GM23338 (cell line): ENCODE data around the gene PXDN. TPM values are rescaled to one million over a fixed set of nuclear protein-coding genes. Genes with fewer than 3 reads are reported as not detected.

Source experiments
- ATAC-seq: fragments of 200-7000 bp; cut with Tn5 transposase; 3 replicates; pipeline ENCODE4 v1.9.1; 2020
- DNase-seq: peaks from one replicate; pipeline ENCODE4 v3.0.0-alpha.2; 2015; ENCODE audit warnings: low spot score
- H2AFZ ChIP-seq: fragments of 200-600 bp; sonication (generic); 2 replicates; pipeline ENCODE4 v1.8.0; 2016; ENCODE audit warnings: antibody characterized with exemption, mild to moderate bottlenecking, moderate library complexity
- H3F3A ChIP-seq: fragments of 200-600 bp; sonication (generic); replicated peaks from 2 replicates; pipeline ENCODE4 v1.8.0; 2017; ENCODE audit warnings: antibody characterized with exemption, mixed run types, low read depth
- H3K27ac ChIP-seq: fragments of 200-600 bp; sonication (generic); 2 replicates; pipeline ENCODE4 v1.6.1; 2016; ENCODE audit warnings: low read depth
- H3K27me3 ChIP-seq: fragments of 200-600 bp; sonication (generic); 2 replicates; pipeline ENCODE4 v1.8.0; 2016; ENCODE audit warnings: mild to moderate bottlenecking, mixed run types, moderate library complexity; ENCODE audit not compliant: insufficient read depth
- H3K36me3 ChIP-seq: fragments of 200-600 bp; sonication (generic); 2 replicates; pipeline ENCODE4 v1.8.0; 2016; ENCODE audit warnings: mild to moderate bottlenecking; ENCODE audit not compliant: insufficient read depth
- H3K4me1 ChIP-seq: fragments of 200-600 bp; sonication (generic); 2 replicates; pipeline ENCODE4 v1.8.0; 2016; ENCODE audit warnings: mild to moderate bottlenecking, moderate library complexity; ENCODE audit not compliant: insufficient read depth
- H3K4me2 ChIP-seq: fragments of 200-600 bp; sonication (generic); 2 replicates; pipeline ENCODE4 v1.7.1; 2017; ENCODE audit warnings: mixed run types
- H3K4me3 ChIP-seq: fragments of 200-600 bp; sonication (generic); 2 replicates; pipeline ENCODE4 v1.6.1; 2016; ENCODE audit warnings: mixed run types
- H3K79me2 ChIP-seq: fragments of 200-600 bp; sonication (generic); replicated peaks from 2 replicates; pipeline ENCODE4 v1.8.0; 2017; ENCODE audit warnings: mild to moderate bottlenecking; ENCODE audit not compliant: insufficient read depth
- H3K9me2 ChIP-seq: fragments of 200-600 bp; sonication (generic); 2 replicates; pipeline ENCODE4 v1.8.0; 2017; ENCODE audit not compliant: insufficient read depth
- H4K20me1 ChIP-seq: fragments of 200-600 bp; sonication (generic); replicated peaks from 2 replicates; pipeline ENCODE4 v1.8.0; 2017; ENCODE audit warnings: mild to moderate bottlenecking; ENCODE audit not compliant: insufficient read depth
- H3K27ac Mint-ChIP-seq: 2 replicates; pipeline ENCODE4 v1.8.0; 2020; ENCODE audit warnings: inconsistent platforms, mild to moderate bottlenecking, moderate library complexity, mixed read lengths
- H3K27me3 Mint-ChIP-seq: 3 replicates; pipeline ENCODE4 v1.8.0; 2022; ENCODE audit warnings: low read depth, mild to moderate bottlenecking, moderate library complexity, mixed read lengths, inconsistent platforms; ENCODE audit not compliant: insufficient read depth, poor library complexity
- H3K36me3 Mint-ChIP-seq: 3 replicates; pipeline ENCODE4 v1.8.0; 2021; ENCODE audit warnings: low read depth, mild to moderate bottlenecking, inconsistent platforms, moderate library complexity, mixed read lengths
- H3K4me1 Mint-ChIP-seq: 3 replicates; pipeline ENCODE4 v1.8.0; 2020; ENCODE audit warnings: mild to moderate bottlenecking, inconsistent platforms, mixed read lengths
- H3K4me3 Mint-ChIP-seq: 3 replicates; pipeline ENCODE4 v1.8.0; 2021; ENCODE audit warnings: moderate library complexity, mild to moderate bottlenecking, inconsistent platforms, mixed read lengths
- H3K9me3 Mint-ChIP-seq: 3 replicates; pipeline ENCODE4 v1.8.0; 2020; ENCODE audit warnings: moderate library complexity, mild to moderate bottlenecking, inconsistent platforms, mixed read lengths
- CREB1 ChIP-seq: fragments of 250-450 bp; sonication (Bioruptor Pico); IDR thresholded peaks from 2 replicates; pipeline ENCODE4 v1.5.0; 2020; ENCODE audit warnings: low read depth, mild to moderate bottlenecking, moderate library complexity
- EZH2 ChIP-seq: fragments of 200-600 bp; sonication (generic); IDR thresholded peaks from one replicate; pipeline ENCODE4 v1.8.0; 2017; ENCODE audit warnings: antibody characterized with exemption, mild to moderate bottlenecking, low read depth; ENCODE audit not compliant: unreplicated experiment
- EZH2phosphoT487 ChIP-seq: fragments of 200-600 bp; sonication (generic); IDR thresholded peaks from one replicate; pipeline ENCODE4 v1.8.1; 2018; ENCODE audit warnings: antibody characterized with exemption; ENCODE audit not compliant: unreplicated experiment
- JUNB ChIP-seq: IDR thresholded peaks from one replicate; pipeline ENCODE4 v1.6.1; 2016; ENCODE audit warnings: antibody characterized with exemption; ENCODE audit not compliant: unreplicated experiment
- NANOG ChIP-seq: IDR thresholded peaks from 2 replicates; pipeline ENCODE4 v1.6.1; 2016; ENCODE audit warnings: antibody characterized with exemption, borderline replicate concordance
- POLR2AphosphoS5 ChIP-seq: IDR thresholded peaks from 2 replicates; pipeline ENCODE4 v1.6.1; 2016; ENCODE audit warnings: antibody characterized with exemption, low read depth
- STAT1 ChIP-seq: IDR thresholded peaks from one replicate; pipeline ENCODE4 v1.6.1; 2016; ENCODE audit warnings: antibody characterized with exemption; ENCODE audit not compliant: unreplicated experiment
- ZNF114 ChIP-seq: fragments of 250-450 bp; sonication (Bioruptor Pico); IDR thresholded peaks from 2 replicates; pipeline ENCODE4 v1.5.0; 2020; ENCODE audit warnings: mild to moderate bottlenecking, moderate library complexity
- ZNF331 ChIP-seq: fragments of 250-450 bp; sonication (Bioruptor Pico); IDR thresholded peaks from 2 replicates; pipeline ENCODE4 v1.5.0; 2020; ENCODE audit warnings: low read depth, mild to moderate bottlenecking, moderate library complexity
- polyA plus RNA-seq: library from polyadenylated mRNA; unstranded; fragments of >200 nt; fragmentation: Nextera tagmentation; extraction: Ambion mirVana; gene quantifications from 2 replicates; pipeline ENCODE4 v1.2.1, GENCODE V29; 2016
- total RNA-seq: library from RNA; depleted of rRNA; stranded (reverse); fragments of >200 nt; shearing (Covaris generic); gene quantifications from 2 replicates; pipeline ENCODE4 v1.2.3, GENCODE V29; 2014
- TF ChIP-seq, protein P1 (sequence below): IDR thresholded peaks from one replicate; pipeline ENCODE4 v1.6.1; 2018; ENCODE audit warnings: antibody characterized with exemption; ENCODE audit not compliant: unreplicated experiment
- TF ChIP-seq, protein P2 (sequence below), 2 experiments: fragments of 200-600 bp in 1 of 2; sonication (generic) in 1 of 2; conservative IDR thresholded peaks; 2 replicates each; pipeline versions ENCODE4 v1.5.1 to v1.6.1; 2016 to 2017; ENCODE audit warnings: antibody characterized with exemption in 2 of 2, low read depth in 2 of 2, mild to moderate bottlenecking in 2 of 2, moderate library complexity in 1 of 2
- TF ChIP-seq, protein P3 (sequence below): fragments of 250-450 bp; sonication (Bioruptor Pico); IDR thresholded peaks from 2 replicates; pipeline ENCODE4 v1.5.0; 2020; ENCODE audit warnings: mild to moderate bottlenecking, moderate library complexity
- TF ChIP-seq, protein P4 (sequence below): IDR thresholded peaks from 2 replicates; pipeline ENCODE4 v1.6.1; 2016; ENCODE audit warnings: antibody characterized with exemption

Gene PXDN
- total and polyA plus RNA-seq, 2 experiments from 2014 or later: 42.2 to 225 TPM

DNA sequence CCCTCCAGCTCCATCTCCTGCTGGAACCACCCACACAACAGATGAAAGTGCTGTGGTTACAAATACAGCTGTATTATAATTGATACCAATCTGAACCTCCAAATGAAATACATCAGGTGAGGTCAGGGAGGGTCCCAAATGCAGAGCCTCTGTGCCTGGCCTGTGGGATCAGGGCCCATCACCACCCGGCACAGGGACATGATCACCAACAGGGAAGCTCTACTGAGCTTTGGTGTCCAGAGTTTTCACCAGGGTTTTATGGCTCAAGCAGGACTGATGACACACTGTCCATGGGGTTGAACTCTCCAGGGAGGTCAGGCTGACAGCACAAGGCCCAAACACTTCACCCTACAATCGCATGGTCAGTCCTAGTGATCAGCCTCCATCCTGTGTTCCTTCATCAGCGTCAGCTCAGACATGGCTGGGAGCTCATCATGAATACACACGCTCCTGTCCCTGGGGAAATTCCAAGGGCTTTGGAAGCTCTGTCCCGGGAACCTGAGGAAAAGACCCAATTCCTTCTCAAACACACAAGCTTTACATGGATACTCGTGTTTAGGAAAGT is 3.9 kb upstream of the PXDN start:
- Mint-ChIP-seq H3K9me3 (peaks cover 7% of the 10 kb centered on the region), H3K27ac (no peak overlapping the region), H3K36me3 (peaks cover 17% of the 10 kb centered on the region), H3K4me3 (no peak overlapping the region), H3K4me1 (peaks cover 10% of the 10 kb centered on the region), H3K27me3 (peaks cover 25% of the 10 kb centered on the region)
- no peaks in the 10 kb centered on the region for H3F3A ChIP-seq
- peaks cover 8% of the 10 kb centered on the region for H3K4me1 ChIP-seq
- no peaks in the 10 kb centered on the region for H4K20me1 ChIP-seq
- no peak overlapping the region for H2AFZ ChIP-seq
- no peaks in the 10 kb centered on the region for H3K9me2 ChIP-seq
- TF ChIP-seq, protein P1, sequence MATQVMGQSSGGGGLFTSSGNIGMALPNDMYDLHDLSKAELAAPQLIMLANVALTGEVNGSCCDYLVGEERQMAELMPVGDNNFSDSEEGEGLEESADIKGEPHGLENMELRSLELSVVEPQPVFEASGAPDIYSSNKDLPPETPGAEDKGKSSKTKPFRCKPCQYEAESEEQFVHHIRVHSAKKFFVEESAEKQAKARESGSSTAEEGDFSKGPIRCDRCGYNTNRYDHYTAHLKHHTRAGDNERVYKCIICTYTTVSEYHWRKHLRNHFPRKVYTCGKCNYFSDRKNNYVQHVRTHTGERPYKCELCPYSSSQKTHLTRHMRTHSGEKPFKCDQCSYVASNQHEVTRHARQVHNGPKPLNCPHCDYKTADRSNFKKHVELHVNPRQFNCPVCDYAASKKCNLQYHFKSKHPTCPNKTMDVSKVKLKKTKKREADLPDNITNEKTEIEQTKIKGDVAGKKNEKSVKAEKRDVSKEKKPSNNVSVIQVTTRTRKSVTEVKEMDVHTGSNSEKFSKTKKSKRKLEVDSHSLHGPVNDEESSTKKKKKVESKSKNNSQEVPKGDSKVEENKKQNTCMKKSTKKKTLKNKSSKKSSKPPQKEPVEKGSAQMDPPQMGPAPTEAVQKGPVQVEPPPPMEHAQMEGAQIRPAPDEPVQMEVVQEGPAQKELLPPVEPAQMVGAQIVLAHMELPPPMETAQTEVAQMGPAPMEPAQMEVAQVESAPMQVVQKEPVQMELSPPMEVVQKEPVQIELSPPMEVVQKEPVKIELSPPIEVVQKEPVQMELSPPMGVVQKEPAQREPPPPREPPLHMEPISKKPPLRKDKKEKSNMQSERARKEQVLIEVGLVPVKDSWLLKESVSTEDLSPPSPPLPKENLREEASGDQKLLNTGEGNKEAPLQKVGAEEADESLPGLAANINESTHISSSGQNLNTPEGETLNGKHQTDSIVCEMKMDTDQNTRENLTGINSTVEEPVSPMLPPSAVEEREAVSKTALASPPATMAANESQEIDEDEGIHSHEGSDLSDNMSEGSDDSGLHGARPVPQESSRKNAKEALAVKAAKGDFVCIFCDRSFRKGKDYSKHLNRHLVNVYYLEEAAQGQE: no peak
- TF ChIP-seq ZNF114 (no peak), EZH2phosphoT487 (no peak), CREB1 (CRISPR knock-in tag) (no peak), STAT1 (no peak), ZNF331 (no peak), POLR2AphosphoS5 (no peak), EZH2 (no peak), JUNB (no peak), NANOG (no peak)
- TF ChIP-seq, protein P2, sequence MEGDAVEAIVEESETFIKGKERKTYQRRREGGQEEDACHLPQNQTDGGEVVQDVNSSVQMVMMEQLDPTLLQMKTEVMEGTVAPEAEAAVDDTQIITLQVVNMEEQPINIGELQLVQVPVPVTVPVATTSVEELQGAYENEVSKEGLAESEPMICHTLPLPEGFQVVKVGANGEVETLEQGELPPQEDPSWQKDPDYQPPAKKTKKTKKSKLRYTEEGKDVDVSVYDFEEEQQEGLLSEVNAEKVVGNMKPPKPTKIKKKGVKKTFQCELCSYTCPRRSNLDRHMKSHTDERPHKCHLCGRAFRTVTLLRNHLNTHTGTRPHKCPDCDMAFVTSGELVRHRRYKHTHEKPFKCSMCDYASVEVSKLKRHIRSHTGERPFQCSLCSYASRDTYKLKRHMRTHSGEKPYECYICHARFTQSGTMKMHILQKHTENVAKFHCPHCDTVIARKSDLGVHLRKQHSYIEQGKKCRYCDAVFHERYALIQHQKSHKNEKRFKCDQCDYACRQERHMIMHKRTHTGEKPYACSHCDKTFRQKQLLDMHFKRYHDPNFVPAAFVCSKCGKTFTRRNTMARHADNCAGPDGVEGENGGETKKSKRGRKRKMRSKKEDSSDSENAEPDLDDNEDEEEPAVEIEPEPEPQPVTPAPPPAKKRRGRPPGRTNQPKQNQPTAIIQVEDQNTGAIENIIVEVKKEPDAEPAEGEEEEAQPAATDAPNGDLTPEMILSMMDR (conservative IDR thresholded peaks at IDR 0.05; ENCODE audit: low read depth in 2 of 2): no peak
- TF ChIP-seq, protein P3, sequence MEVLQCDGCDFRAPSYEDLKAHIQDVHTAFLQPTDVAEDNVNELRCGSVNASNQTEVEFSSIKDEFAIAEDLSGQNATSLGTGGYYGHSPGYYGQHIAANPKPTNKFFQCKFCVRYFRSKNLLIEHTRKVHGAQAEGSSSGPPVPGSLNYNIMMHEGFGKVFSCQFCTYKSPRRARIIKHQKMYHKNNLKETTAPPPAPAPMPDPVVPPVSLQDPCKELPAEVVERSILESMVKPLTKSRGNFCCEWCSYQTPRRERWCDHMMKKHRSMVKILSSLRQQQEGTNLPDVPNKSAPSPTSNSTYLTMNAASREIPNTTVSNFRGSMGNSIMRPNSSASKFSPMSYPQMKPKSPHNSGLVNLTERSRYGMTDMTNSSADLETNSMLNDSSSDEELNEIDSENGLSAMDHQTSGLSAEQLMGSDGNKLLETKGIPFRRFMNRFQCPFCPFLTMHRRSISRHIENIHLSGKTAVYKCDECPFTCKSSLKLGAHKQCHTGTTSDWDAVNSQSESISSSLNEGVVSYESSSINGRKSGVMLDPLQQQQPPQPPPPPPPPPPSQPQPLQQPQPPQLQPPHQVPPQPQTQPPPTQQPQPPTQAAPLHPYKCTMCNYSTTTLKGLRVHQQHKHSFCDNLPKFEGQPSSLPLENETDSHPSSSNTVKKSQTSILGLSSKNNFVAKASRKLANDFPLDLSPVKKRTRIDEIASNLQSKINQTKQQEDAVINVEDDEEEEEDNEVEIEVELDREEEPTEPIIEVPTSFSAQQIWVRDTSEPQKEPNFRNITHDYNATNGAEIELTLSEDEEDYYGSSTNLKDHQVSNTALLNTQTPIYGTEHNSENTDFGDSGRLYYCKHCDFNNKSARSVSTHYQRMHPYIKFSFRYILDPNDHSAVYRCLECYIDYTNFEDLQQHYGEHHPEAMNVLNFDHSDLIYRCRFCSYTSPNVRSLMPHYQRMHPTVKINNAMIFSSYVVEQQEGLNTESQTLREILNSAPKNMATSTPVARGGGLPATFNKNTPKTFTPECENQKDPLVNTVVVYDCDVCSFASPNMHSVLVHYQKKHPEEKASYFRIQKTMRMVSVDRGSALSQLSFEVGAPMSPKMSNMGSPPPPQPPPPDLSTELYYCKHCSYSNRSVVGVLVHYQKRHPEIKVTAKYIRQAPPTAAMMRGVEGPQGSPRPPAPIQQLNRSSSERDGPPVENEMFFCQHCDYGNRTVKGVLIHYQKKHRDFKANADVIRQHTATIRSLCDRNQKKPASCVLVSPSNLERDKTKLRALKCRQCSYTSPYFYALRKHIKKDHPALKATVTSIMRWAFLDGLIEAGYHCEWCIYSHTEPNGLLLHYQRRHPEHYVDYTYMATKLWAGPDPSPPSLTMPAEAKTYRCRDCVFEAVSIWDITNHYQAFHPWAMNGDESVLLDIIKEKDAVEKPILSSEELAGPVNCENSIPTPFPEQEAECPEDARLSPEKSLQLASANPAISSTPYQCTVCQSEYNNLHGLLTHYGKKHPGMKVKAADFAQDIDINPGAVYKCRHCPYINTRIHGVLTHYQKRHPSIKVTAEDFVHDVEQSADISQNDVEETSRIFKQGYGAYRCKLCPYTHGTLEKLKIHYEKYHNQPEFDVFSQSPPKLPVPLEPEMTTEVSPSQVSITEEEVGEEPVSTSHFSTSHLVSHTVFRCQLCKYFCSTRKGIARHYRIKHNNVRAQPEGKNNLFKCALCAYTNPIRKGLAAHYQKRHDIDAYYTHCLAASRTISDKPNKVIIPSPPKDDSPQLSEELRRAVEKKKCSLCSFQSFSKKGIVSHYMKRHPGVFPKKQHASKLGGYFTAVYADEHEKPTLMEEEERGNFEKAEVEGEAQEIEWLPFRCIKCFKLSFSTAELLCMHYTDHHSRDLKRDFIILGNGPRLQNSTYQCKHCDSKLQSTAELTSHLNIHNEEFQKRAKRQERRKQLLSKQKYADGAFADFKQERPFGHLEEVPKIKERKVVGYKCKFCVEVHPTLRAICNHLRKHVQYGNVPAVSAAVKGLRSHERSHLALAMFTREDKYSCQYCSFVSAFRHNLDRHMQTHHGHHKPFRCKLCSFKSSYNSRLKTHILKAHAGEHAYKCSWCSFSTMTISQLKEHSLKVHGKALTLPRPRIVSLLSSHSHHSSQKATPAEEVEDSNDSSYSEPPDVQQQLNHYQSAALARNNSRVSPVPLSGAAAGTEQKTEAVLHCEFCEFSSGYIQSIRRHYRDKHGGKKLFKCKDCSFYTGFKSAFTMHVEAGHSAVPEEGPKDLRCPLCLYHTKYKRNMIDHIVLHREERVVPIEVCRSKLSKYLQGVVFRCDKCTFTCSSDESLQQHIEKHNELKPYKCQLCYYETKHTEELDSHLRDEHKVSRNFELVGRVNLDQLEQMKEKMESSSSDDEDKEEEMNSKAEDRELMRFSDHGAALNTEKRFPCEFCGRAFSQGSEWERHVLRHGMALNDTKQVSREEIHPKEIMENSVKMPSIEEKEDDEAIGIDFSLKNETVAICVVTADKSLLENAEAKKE (CRISPR knock-in tag): no peak
- TF ChIP-seq, protein P4, sequence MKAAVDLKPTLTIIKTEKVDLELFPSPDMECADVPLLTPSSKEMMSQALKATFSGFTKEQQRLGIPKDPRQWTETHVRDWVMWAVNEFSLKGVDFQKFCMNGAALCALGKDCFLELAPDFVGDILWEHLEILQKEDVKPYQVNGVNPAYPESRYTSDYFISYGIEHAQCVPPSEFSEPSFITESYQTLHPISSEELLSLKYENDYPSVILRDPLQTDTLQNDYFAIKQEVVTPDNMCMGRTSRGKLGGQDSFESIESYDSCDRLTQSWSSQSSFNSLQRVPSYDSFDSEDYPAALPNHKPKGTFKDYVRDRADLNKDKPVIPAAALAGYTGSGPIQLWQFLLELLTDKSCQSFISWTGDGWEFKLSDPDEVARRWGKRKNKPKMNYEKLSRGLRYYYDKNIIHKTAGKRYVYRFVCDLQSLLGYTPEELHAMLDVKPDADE: no peak
- H3K4me3 ChIP-seq: no peak overlapping the region
- no peak overlapping the region for H3K27ac ChIP-seq
- H3K79me2 ChIP-seq: no peaks in the 10 kb centered on the region
- ATAC-seq (no peak), DNase-seq (no peak)
- no peaks in the 10 kb centered on the region for H3K36me3 ChIP-seq
- H3K4me2 ChIP-seq: no peak overlapping the region
- H3K27me3 ChIP-seq: peaks cover 43% of the 10 kb centered on the region
